ENCODE data around the gene VAV2. TPM values are rescaled to one million over a fixed set of nuclear protein-coding genes. Genes with fewer than 3 reads are reported as not detected.

Gene VAV2
- total and polyA plus RNA-seq, 9 of the 15 experiments (the other 6 are each of a cell fraction or from before 2014, with no cell fraction given): 0.01 to 2.7 (median 1.0) TPM; not detected in 1

DNA sequence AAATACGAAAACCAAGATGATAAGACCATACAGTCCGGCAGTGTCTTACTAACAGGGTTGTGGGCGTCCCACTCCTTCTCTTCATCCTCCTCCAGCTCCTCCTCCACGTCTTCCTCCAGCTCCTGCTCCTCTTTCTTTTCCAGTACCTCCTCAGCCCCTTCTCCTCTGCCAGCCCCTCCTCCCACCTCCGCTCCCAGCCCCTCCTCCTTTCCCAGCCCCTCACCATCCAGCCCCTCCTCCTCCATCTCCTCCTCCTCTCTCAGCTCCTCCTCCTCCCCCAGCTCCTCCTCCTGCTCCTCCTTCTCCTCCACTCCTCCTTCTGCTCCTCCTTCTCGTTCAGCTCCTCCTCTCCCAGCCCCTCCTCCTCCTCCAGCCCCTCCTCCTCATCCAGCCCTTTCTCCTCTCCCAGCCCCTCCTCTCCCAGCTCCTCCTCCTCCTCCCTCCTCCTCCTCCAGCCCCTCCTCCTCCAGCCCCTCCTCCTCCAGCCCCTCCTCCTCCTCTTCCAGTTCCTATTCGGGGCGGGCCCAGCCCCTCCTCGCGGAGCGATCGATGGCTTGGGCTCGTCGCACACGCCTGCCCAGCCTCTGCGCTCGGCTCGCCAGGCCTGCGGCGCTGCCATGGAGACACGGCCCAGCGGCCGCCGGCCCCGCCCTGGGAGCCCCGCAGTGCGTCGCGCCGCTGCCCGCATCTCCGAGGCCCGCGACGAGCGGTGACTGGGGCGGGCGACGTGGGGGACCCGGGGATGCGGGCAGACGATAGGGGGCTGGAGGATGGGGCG, 32.9 kb upstream of the VAV2 start, which contains the start of gene BRD3OS (continued):
- TF ChIP-seq MNT (conservative IDR thresholded peaks at IDR 0.05) (peak in 1 of 2 experiments; percentile 53; a peak in 1 of 4 replicates), CREB5 (CRISPR knock-in tag; IDR thresholded peaks at IDR 0.05) (no peak), CXXC5 (CRISPR knock-in tag; IDR thresholded peaks at IDR 0.05) (peak; percentile 98), NCOR1 (IDR thresholded peaks at IDR 0.05) (no peak), ZNF780A (CRISPR knock-in tag; IDR thresholded peaks at IDR 0.05) (no peak), FIP1L1 (IDR thresholded peaks at IDR 0.05; ENCODE audit: low read depth, low read length, poor library complexity, severe bottlenecking) (peak; percentile 20), CBX1 (IDR thresholded peaks at IDR 0.05; ENCODE audit: low read depth) (no peak), HBP1 (CRISPR knock-in tag; IDR thresholded peaks at IDR 0.05) (0 out of 2 replicates have a peak, but pooled peaks have one; percentile 57), DDX20 (tag; IDR thresholded peaks at IDR 0.05; ENCODE audit: low read depth) (no peak), ARID1B (IDR thresholded peaks at IDR 0.05) (0 out of 2 replicates have a peak, but pooled peaks have one; percentile 31), SOX6 (IDR thresholded peaks at IDR 0.05) (no peak), ZKSCAN8 (CRISPR knock-in tag; IDR thresholded peaks at IDR 0.05) (no peak), HLTF (IDR thresholded peaks at IDR 0.05) (peak; percentile 96), SREBF1 (IDR thresholded peaks at IDR 0.05; ENCODE audit: borderline replicate concordance, low read depth, low read length) (no peak)
- TF ChIP-seq, protein P1, sequence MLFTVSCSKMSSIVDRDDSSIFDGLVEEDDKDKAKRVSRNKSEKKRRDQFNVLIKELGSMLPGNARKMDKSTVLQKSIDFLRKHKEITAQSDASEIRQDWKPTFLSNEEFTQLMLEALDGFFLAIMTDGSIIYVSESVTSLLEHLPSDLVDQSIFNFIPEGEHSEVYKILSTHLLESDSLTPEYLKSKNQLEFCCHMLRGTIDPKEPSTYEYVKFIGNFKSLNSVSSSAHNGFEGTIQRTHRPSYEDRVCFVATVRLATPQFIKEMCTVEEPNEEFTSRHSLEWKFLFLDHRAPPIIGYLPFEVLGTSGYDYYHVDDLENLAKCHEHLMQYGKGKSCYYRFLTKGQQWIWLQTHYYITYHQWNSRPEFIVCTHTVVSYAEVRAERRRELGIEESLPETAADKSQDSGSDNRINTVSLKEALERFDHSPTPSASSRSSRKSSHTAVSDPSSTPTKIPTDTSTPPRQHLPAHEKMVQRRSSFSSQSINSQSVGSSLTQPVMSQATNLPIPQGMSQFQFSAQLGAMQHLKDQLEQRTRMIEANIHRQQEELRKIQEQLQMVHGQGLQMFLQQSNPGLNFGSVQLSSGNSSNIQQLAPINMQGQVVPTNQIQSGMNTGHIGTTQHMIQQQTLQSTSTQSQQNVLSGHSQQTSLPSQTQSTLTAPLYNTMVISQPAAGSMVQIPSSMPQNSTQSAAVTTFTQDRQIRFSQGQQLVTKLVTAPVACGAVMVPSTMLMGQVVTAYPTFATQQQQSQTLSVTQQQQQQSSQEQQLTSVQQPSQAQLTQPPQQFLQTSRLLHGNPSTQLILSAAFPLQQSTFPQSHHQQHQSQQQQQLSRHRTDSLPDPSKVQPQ (CRISPR knock-in tag; IDR thresholded peaks at IDR 0.05; ENCODE audit: borderline replicate concordance): no peak
- TF ChIP-seq, protein P2, sequence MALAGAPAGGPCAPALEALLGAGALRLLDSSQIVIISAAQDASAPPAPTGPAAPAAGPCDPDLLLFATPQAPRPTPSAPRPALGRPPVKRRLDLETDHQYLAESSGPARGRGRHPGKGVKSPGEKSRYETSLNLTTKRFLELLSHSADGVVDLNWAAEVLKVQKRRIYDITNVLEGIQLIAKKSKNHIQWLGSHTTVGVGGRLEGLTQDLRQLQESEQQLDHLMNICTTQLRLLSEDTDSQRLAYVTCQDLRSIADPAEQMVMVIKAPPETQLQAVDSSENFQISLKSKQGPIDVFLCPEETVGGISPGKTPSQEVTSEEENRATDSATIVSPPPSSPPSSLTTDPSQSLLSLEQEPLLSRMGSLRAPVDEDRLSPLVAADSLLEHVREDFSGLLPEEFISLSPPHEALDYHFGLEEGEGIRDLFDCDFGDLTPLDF (CRISPR knock-in tag; IDR thresholded peaks at IDR 0.05): no peak
- TF ChIP-seq, protein P3, sequence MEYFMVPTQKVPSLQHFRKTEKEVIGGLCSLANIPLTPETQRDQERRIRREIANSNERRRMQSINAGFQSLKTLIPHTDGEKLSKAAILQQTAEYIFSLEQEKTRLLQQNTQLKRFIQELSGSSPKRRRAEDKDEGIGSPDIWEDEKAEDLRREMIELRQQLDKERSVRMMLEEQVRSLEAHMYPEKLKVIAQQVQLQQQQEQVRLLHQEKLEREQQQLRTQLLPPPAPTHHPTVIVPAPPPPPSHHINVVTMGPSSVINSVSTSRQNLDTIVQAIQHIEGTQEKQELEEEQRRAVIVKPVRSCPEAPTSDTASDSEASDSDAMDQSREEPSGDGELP (CRISPR knock-in tag; IDR thresholded peaks at IDR 0.05; ENCODE audit: borderline replicate concordance): peak; percentile 51; the same call in 1 of the 2 replicates

All from K562 (cell line).